A549 treated with DMSO at 1 μM for 4 hours (cell line): ENCODE measurements around the gene SLC8A2. TPM values are rescaled to one million over a fixed set of nuclear protein-coding genes. Genes with fewer than 3 reads are reported as not detected.

Experiments
- total RNA-seq: library from RNA; stranded (reverse); fragments of 200-300 nt; extraction: Qiagen RNA extraction; gene quantifications from 5 replicates; pipeline ENCODE4 v1.2.3, GENCODE V29; 2022; ENCODE audit warnings: low read depth

The SLC8A2 gene
- 0.17 to 0.51 TPM (median 0.44 TPM) in 5 replicates for total RNA-seq

GRCh38 chr19:47471733-47472457, at the start of gene SLC8A2:
Gene SLC8A2, minus strand, starts transcription at chr19:47471893. Its CDS starts 5,490 bp downstream, at chr19:47466403.

GRCh38 chr19:47514869-47515588, 43.3 kb upstream of the SLC8A2 start, which contains the start of gene NAPA:
Gene NAPA, minus strand, starts transcription at chr19:47515063. Its CDS starts 123 bp downstream, at chr19:47514940.

GRCh38 chr19:47483800-47484690, 12.4 kb upstream of the SLC8A2 start, which contains the start of gene KPTN:
Gene KPTN, minus strand, starts transcription at chr19:47484219. Its CDS starts 59 bp downstream, at chr19:47484160.

GRCh38 chr19:47419030-47419783, 52.5 kb downstream of the SLC8A2 start, which contains the start of gene MEIS3:
Gene MEIS3, minus strand, starts transcription at chr19:47419527. Its CDS starts 446 bp downstream, at chr19:47419081.

Other genes starting within 250 kb of the SLC8A2 start
- gene BBC3, start 240.7 kb downstream of the SLC8A2 start, total RNA-seq: 21.9 to 31.1 TPM (median 28.0 TPM) in 5 replicates
- gene CCDC9, start 215.4 kb downstream of the SLC8A2 start, total RNA-seq: 21.6 to 27.2 TPM (median 23.0 TPM) in 5 replicates
- gene INAFM1, start 197.0 kb downstream of the SLC8A2 start, total RNA-seq: 4.4 to 10.3 TPM (median 8.8 TPM) in 5 replicates
- 0.74 to 2.1 TPM (median 1.8 TPM) in 5 replicates for gene C5AR1, start 162.0 kb downstream of the SLC8A2 start, total RNA-seq
- gene C5AR2, start 139.7 kb downstream of the SLC8A2 start, total RNA-seq: 0.44 to 1.1 TPM (median 0.87 TPM) in 5 replicates
- gene DHX34, start 122.6 kb downstream of the SLC8A2 start, total RNA-seq: 23.3 to 36.4 TPM (median 32.4 TPM) in 5 replicates
- gene MEIS3, start 52.4 kb downstream of the SLC8A2 start, total RNA-seq: 31.2 to 40.3 TPM (median 33.7 TPM) in 5 replicates
- gene KPTN, start 12.3 kb upstream of the SLC8A2 start, total RNA-seq: 16.7 to 22.4 TPM (median 21.2 TPM) in 5 replicates
- gene NAPA, start 43.2 kb upstream of the SLC8A2 start, total RNA-seq: 85.6 to 109 TPM (median 90.4 TPM) in 5 replicates
- gene ZNF541, start 101.3 kb upstream of the SLC8A2 start, total RNA-seq: not detected in 5 replicates
- gene BICRA, start 137.2 kb upstream of the SLC8A2 start, total RNA-seq: 12.5 to 17.2 TPM (median 12.7 TPM) in 5 replicates
- gene EHD2, start 241.5 kb upstream of the SLC8A2 start, total RNA-seq: 106 to 151 TPM (median 129 TPM) in 5 replicates